HG02852 (cell line): ENCODE data around the gene R3HCC1L.
"Not testable (repeated sequence)": the region's sequence is repeated elsewhere in the genome, so short reads cannot be mapped to it uniquely, and the experiment has no call there.

Experiments used
- ATAC-seq: cut with Tn5 transposase; IDR thresholded peaks from one replicate; pipeline ENCODE4 v1.9.1; 2021; ENCODE audit warnings: mild to moderate bottlenecking, moderate library complexity; ENCODE audit not compliant: unreplicated experiment

The R3HCC1L gene

GRCh38 chr10:98224996-98225395, 90.5 kb downstream of the R3HCC1L start:
- ATAC-seq, result no peak

GRCh38 chr10:98226508-98227144, 92.2 kb downstream of the R3HCC1L start:
- ATAC-seq, result no peak

- not testable (repeated sequence) for ATAC-seq
These were observed 93.3 kb downstream of the R3HCC1L start for GRCh38 chr10:98227713-98228112.

GRCh38 chr10:98228266-98228665, 93.8 kb downstream of the R3HCC1L start:
- not testable (repeated sequence) for ATAC-seq

- no peak for ATAC-seq
These were observed 97.0 kb downstream of the R3HCC1L start for GRCh38 chr10:98231417-98231816.

- no peak for ATAC-seq
These were observed 101.4 kb downstream of the R3HCC1L start for GRCh38 chr10:98235846-98236245.

- ATAC-seq, result no peak
These were observed 102.4 kb downstream of the R3HCC1L start for GRCh38 chr10:98236862-98237261.

- ATAC-seq, result no peak
These were observed 103.9 kb downstream of the R3HCC1L start for GRCh38 chr10:98238391-98238790.

GRCh38 chr10:98240524-98240923, 106.1 kb downstream of the R3HCC1L start:
- ATAC-seq, result no peak

GRCh38 chr10:98242823-98243222, 108.4 kb downstream of the R3HCC1L start:
- no peak for ATAC-seq

GRCh38 chr10:98244141-98244540, 109.7 kb downstream of the R3HCC1L start:
- ATAC-seq, result no peak

GRCh38 chr10:98244586-98244985, 110.1 kb downstream of the R3HCC1L start:
- no peak for ATAC-seq

- ATAC-seq, result no peak
These were observed 112.7 kb downstream of the R3HCC1L start for GRCh38 chr10:98246911-98247805.

GRCh38 chr10:98248018-98248417, 113.6 kb downstream of the R3HCC1L start:
- ATAC-seq, result no peak

GRCh38 chr10:98249134-98249533, 114.7 kb downstream of the R3HCC1L start:
- no peak for ATAC-seq

- ATAC-seq, result no peak
These were observed 116.9 kb downstream of the R3HCC1L start for GRCh38 chr10:98251399-98251798.

GRCh38 chr10:98252464-98252863, 118.0 kb downstream of the R3HCC1L start:
- no peak for ATAC-seq

GRCh38 chr10:98253499-98253898, 119.0 kb downstream of the R3HCC1L start:
- no peak for ATAC-seq

- no peak for ATAC-seq
These were observed 119.9 kb downstream of the R3HCC1L start for GRCh38 chr10:98254234-98254974.

GRCh38 chr10:98255146-98255877, 120.9 kb downstream of the R3HCC1L start:
- ATAC-seq, result no peak

- ATAC-seq, result no peak
These were observed 122.2 kb downstream of the R3HCC1L start for GRCh38 chr10:98256692-98257091.
